H1 (cell line): ENCODE results near the gene PGD. TPM values are rescaled to one million over a fixed set of nuclear protein-coding genes. Genes with fewer than 3 reads are reported as not detected.

Source experiments
- CTCF ChIA-PET: fragments of 300-600 bp; sonication (Branson Sonifier 250); formaldehyde crosslinking; loops from one replicate; lab custom pipeline; 2021; ENCODE audit not compliant: partially characterized antibody; lab: Charles Lee
- POLR2A ChIA-PET: fragments of 300-600 bp; sonication (Branson Sonifier 250); formaldehyde crosslinking; loops from one replicate; lab custom pipeline; 2021; ENCODE audit warnings: inconsistent platforms; ENCODE audit not compliant: partially characterized antibody; lab: Charles Lee
- DNase-seq, 2 experiments: peaks; one replicate each; pipeline versions ENCODE4 v3.0.0 to v3.0.0-alpha.2; 2010 to 2022; ENCODE audit warnings: low spot score in 2 of 2, low read depth in 1 of 2, mixed read lengths in 1 of 2
- FAIRE-seq: peaks from 2 replicates; lab custom pipeline; 2011; peaks lifted over from hg19 to GRCh38; lab: Jason Lieb, UNC
- H2AFZ ChIP-seq: 2 replicates; pipeline ENCODE4 v1.8.1; 2012; ENCODE audit warnings: low read length, inconsistent platforms
- H2AK5ac ChIP-seq: 2 replicates; pipeline ENCODE4 v1.6.1; 2013; ENCODE audit warnings: low read depth, low read length
- H2BK120ac ChIP-seq: replicated peaks from 2 replicates; pipeline ENCODE3; 2013; ENCODE audit warnings: low read depth, low read length, inconsistent platforms
- H2BK12ac ChIP-seq: 2 replicates; pipeline ENCODE4 v1.6.1; 2013; ENCODE audit warnings: low read depth, low read length
- H2BK15ac ChIP-seq: 2 replicates; pipeline ENCODE4 v1.6.1; 2013; ENCODE audit warnings: low read length
- H2BK20ac ChIP-seq: 2 replicates; pipeline ENCODE4 v1.6.1; 2013; ENCODE audit warnings: low read length
- H2BK5ac ChIP-seq: 2 replicates; pipeline ENCODE4 v1.6.1; 2013; ENCODE audit warnings: low read depth, low read length
- H3K14ac ChIP-seq: 2 replicates; pipeline ENCODE4 v1.6.1; 2013; ENCODE audit warnings: inconsistent platforms; ENCODE audit not compliant: insufficient read length
- H3K18ac ChIP-seq: 2 replicates; pipeline ENCODE4 v1.6.1; 2013; ENCODE audit warnings: low read length; ENCODE audit errors: extremely low read depth
- H3K23ac ChIP-seq: 2 replicates; pipeline ENCODE4 v1.6.1; 2013; ENCODE audit warnings: inconsistent platforms; ENCODE audit not compliant: insufficient read length
- H3K23me2 ChIP-seq: 2 replicates; pipeline ENCODE4 v1.6.1; 2013; ENCODE audit warnings: low read depth, low read length
- H3K27ac ChIP-seq: 2 replicates; pipeline ENCODE4 v1.6.1; 2011; ENCODE audit warnings: low read depth, low read length, inconsistent platforms
- H3K27me3 ChIP-seq, 4 experiments: replicated peaks in 1 of 4; 1 replicate in 1 of 4; 2 replicates in 3 of 4; pipeline versions ENCODE4 v1.6.1 to v1.8.1; 2011 to 2013; ENCODE audit warnings: low read length in 3 of 4, mild to moderate bottlenecking in 3 of 4, inconsistent platforms in 2 of 4, mixed read lengths in 2 of 4, moderate library complexity in 1 of 4; ENCODE audit not compliant: control insufficient read depth in 3 of 4, insufficient read depth in 3 of 4; ENCODE audit errors: extremely low read depth in 1 of 4
- H3K36me3 ChIP-seq, 4 experiments: 2 replicates each; pipeline versions ENCODE4 v1.6.1 to v1.8.1; 2011 to 2013; ENCODE audit warnings: mild to moderate bottlenecking in 4 of 4, low read length in 3 of 4, moderate library complexity in 2 of 4, control low read depth in 1 of 4, inconsistent platforms in 1 of 4; ENCODE audit not compliant: insufficient read depth in 4 of 4, control insufficient read depth in 2 of 4
- H3K4ac ChIP-seq: replicated peaks from 2 replicates; pipeline ENCODE3; 2013; ENCODE audit warnings: low read length, low read depth, mixed read lengths, inconsistent platforms; ENCODE audit not compliant: insufficient read length
- H3K4me1 ChIP-seq, 4 experiments: replicated peaks in 1 of 4; 1 replicate in 1 of 4; 2 replicates in 3 of 4; pipeline versions ENCODE4 v1.6.1 to v1.8.1; 2011 to 2013; ENCODE audit warnings: low read length in 3 of 4, inconsistent platforms in 2 of 4, mixed read lengths in 1 of 4; ENCODE audit not compliant: insufficient read depth in 4 of 4, control insufficient read depth in 3 of 4
- H3K4me2 ChIP-seq, 2 experiments: 2 replicates each; pipeline versions ENCODE4 v1.6.1 to v1.8.1; 2011 to 2013; ENCODE audit warnings: low read depth in 2 of 2, low read length in 2 of 2, control low read depth in 1 of 2, inconsistent platforms in 1 of 2, mild to moderate bottlenecking in 1 of 2; ENCODE audit not compliant: insufficient read depth in 1 of 2
- H3K4me3 ChIP-seq, 4 experiments: fragments of 200-600, 300-600 bp in 1 of 4; sonication (generic), shearing (Covaris generic), sonication (Bioruptor Twin) in 1 of 4; 2 replicates each; pipeline versions ENCODE4 v1.5.1 to v1.8.1; 2011 to 2016; ENCODE audit warnings: low read length in 4 of 4, low read depth in 3 of 4, control low read depth in 2 of 4, inconsistent platforms in 2 of 4, mild to moderate bottlenecking in 2 of 4, mixed read lengths in 1 of 4, moderate library complexity in 1 of 4; ENCODE audit not compliant: insufficient read depth in 2 of 4; ENCODE audit errors: extremely low read depth in 1 of 4
- H3K56ac ChIP-seq: replicated peaks from 2 replicates; pipeline ENCODE3; 2013; ENCODE audit warnings: low read depth, mild to moderate bottlenecking, mixed read lengths, low read length, inconsistent platforms; ENCODE audit not compliant: insufficient read length
- H3K79me1 ChIP-seq: 2 replicates; pipeline ENCODE4 v1.6.1; 2013; ENCODE audit warnings: low read depth, low read length, control low read depth
- H3K79me2 ChIP-seq, 2 experiments: 2 replicates each; pipeline versions ENCODE4 v1.6.1 to v1.8.1; 2012 to 2013; ENCODE audit warnings: low read length in 2 of 2, mild to moderate bottlenecking in 2 of 2, inconsistent platforms in 1 of 2; ENCODE audit not compliant: insufficient read depth in 2 of 2, control insufficient read depth in 1 of 2
- H3K9ac ChIP-seq, 4 experiments: replicated peaks in 1 of 4; 1 replicate in 1 of 4; 2 replicates in 3 of 4; pipeline versions ENCODE4 v1.6.1 to v1.8.1; 2011 to 2013; ENCODE audit warnings: low read depth in 3 of 4, low read length in 3 of 4, control low read depth in 2 of 4, mild to moderate bottlenecking in 2 of 4, moderate library complexity in 2 of 4, inconsistent platforms in 1 of 4; ENCODE audit errors: extremely low read depth in 1 of 4
- H3K9me3 ChIP-seq, 2 experiments: 2 replicates each; pipeline versions ENCODE4 v1.6.1 to v1.8.1; 2012 to 2013; ENCODE audit warnings: mild to moderate bottlenecking in 2 of 2, moderate library complexity in 2 of 2, control low read depth in 1 of 2, inconsistent platforms in 1 of 2, low read depth in 1 of 2, low read length in 1 of 2, mixed read lengths in 1 of 2; ENCODE audit not compliant: insufficient read depth in 2 of 2
- H4K20me1 ChIP-seq, 2 experiments: replicated peaks in 1 of 2; 2 replicates each; pipeline versions ENCODE3 to v1.8.1; 2011 to 2013; ENCODE audit warnings: inconsistent platforms in 2 of 2, low read length in 2 of 2, mild to moderate bottlenecking in 1 of 2; ENCODE audit not compliant: insufficient read depth in 2 of 2, control insufficient read depth in 1 of 2
- H4K5ac ChIP-seq: 2 replicates; pipeline ENCODE4 v1.6.1; 2013; ENCODE audit warnings: low read length, low read depth, mixed read lengths, inconsistent platforms; ENCODE audit not compliant: insufficient read length
- H4K8ac ChIP-seq: 2 replicates; pipeline ENCODE4 v1.8.0; 2013; ENCODE audit warnings: mild to moderate bottlenecking, moderate library complexity, low read length, inconsistent platforms; ENCODE audit not compliant: insufficient read depth; ENCODE audit errors: extremely low read depth
- H4K91ac ChIP-seq: replicated peaks from 2 replicates; pipeline ENCODE3; 2013; ENCODE audit warnings: low read length, mixed read lengths, inconsistent platforms; ENCODE audit not compliant: insufficient read length
- BRCA1 ChIP-seq: IDR thresholded peaks from 2 replicates; pipeline ENCODE4 v1.6.1; 2012; ENCODE audit warnings: low read depth, low read length, improper control_type of control experiment
- POU5F1 ChIP-seq: IDR thresholded peaks from 2 replicates; pipeline ENCODE4 v1.6.1; 2011; ENCODE audit warnings: low read depth, mild to moderate bottlenecking, low read length, moderate library complexity
- RBBP5 ChIP-seq: IDR thresholded peaks from 2 replicates; pipeline ENCODE4 v1.7.1; 2012; ENCODE audit warnings: low read depth, mild to moderate bottlenecking, inconsistent platforms, low read length, moderate library complexity, borderline replicate concordance
- SAP30 ChIP-seq: fragments of 300-600 bp; sonication (generic); IDR thresholded peaks from 2 replicates; pipeline ENCODE4 v1.7.1; 2012; ENCODE audit warnings: low read length, moderate library complexity, mild to moderate bottlenecking, inconsistent platforms; ENCODE audit not compliant: insufficient read depth, insufficient replicate concordance
- WGBS, 2 experiments: shearing (Covaris generic) in 1 of 2; methylation state at CpG; one replicate each; pipeline versions ENCODE4 v1.1.6 to v1.1.7; 2013 to 2015; ENCODE audit warnings: low lambda C conversion rate in 2 of 2, mixed read lengths in 2 of 2, inconsistent platforms in 1 of 2, low coverage in 1 of 2, missing lambda C conversion rate in 1 of 2; ENCODE audit not compliant: insufficient replicate concordance in 2 of 2, insufficient coverage in 1 of 2, insufficient read length in 1 of 2; ENCODE audit errors: extremely low coverage in 1 of 2, missing lambda C conversion rate in 1 of 2; 5-methylcytosine and 5-hydroxymethylcytosine counted together
- polyA plus RNA-seq, 7 experiments: library from polyadenylated mRNA; depleted of rRNA in 3 of 7; stranded (reverse) in 5 of 7; unstranded in 2 of 7; fragments of >200 nt in 5 of 7; fragments of 200-250 nt in 2 of 7; gene quantifications; 1 replicate in 5 of 7; 2 replicates in 1 of 7; 4 replicates in 1 of 7; pipeline versions ENCODE4 v1.2.1 to v1.2.3, GENCODE V29; 2011 to 2013; ENCODE audit warnings: missing spikeins in 2 of 7, mixed read lengths in 2 of 7
- total RNA-seq: library from RNA; stranded (reverse); fragmentation: NEBNext Ultra II Directional; extraction: Animal tissue kit (Norgen Biotek cat#: 25700); gene quantifications from 2 replicates; pipeline ENCODE4 v1.2.1, GENCODE V29; 2021

The PGD gene
- total and polyA plus RNA-seq, 2 of the 8 experiments (the other 6 are each of a cell fraction or from before 2014, with no cell fraction given), result 191 to 331 TPM

DNA sequence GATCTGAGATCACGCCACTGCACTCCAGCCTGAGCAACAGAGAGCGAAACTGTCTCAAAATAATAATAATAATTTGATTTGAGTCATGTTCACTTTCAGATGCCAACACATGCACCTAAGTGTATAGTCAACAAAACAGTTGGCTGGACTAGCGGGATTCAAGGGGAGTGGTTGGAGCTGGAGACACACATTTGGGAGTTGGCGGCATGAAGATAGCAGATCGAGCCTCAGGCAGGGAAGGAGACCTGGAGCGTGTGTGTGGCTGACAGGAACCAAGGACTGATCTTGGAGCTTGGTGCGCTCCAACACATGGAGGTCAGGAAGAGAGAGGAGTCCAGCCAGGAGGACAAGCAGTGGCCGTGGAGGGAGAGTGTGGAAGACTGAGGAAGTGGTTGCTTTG lies 14.6 kb upstream of the PGD start:
- no peak overlapping the region for H3K4me3 ChIP-seq
- no peak overlapping the region for H4K5ac ChIP-seq
- no peak overlapping the region for H3K4me2 ChIP-seq
- H4K91ac ChIP-seq, result no peak overlapping the region
- H3K56ac ChIP-seq, result no peak overlapping the region
- no peak overlapping the region for H4K8ac ChIP-seq
- WGBS, 2 experiments, result 92% methylated on average over 8 of the region's 8 CpGs; no CpG with 5 or more reads in 1 of the 2 experiments
- H2BK5ac ChIP-seq, result no peak overlapping the region
- no peak overlapping the region for H3K14ac ChIP-seq
- no peak overlapping the region for H3K4ac ChIP-seq
- H3K23ac ChIP-seq, result no peak overlapping the region
- H2AK5ac ChIP-seq, result no peak overlapping the region
- no peak overlapping the region for H3K9ac ChIP-seq
- no peaks in the 10 kb centered on the region for H3K79me2 ChIP-seq
- no peak overlapping the region for H2BK120ac ChIP-seq
- peaks cover 0 to 5% (median 0%) of the 10 kb centered on the region in 4 experiments; a peak in 3 of 7 replicates for H3K4me1 ChIP-seq
- no peak overlapping the region for H2BK15ac ChIP-seq
- no peaks in the 10 kb centered on the region for H3K27me3 ChIP-seq
- H3K9me3 ChIP-seq, result no peaks in the 10 kb centered on the region
- H3K23me2 ChIP-seq, result no peaks in the 10 kb centered on the region
- FAIRE-seq (no peak), DNase-seq (no peak)
- ChIA-PET CTCF (interaction anchor here (1.5 to 4.7 kb wide), 2 partner anchors 7 to 46 kb away, joined by 3 to 26 read pairs; partner anchors contain the start of gene CENPS), POLR2A (interaction anchor here (1.4 to 8.2 kb wide), 3 partner anchors 10 to 38 kb away, joined by 3 to 72 read pairs (median 3); partner anchors contain the start of gene PGD)
- no peak overlapping the region for H2BK20ac ChIP-seq
- no peak overlapping the region for H2AFZ ChIP-seq
- H3K27ac ChIP-seq, result no peak overlapping the region
- no peaks in the 10 kb centered on the region for H4K20me1 ChIP-seq
- no peak overlapping the region for H2BK12ac ChIP-seq
- peaks cover 0 to 6% (median 2%) of the 10 kb centered on the region in 4 experiments; a peak in 3 of 8 replicates for H3K36me3 ChIP-seq
- H3K79me1 ChIP-seq, result no peaks in the 10 kb centered on the region; the same call in none of the 2 replicates
- no peak overlapping the region for H3K18ac ChIP-seq
- no peak for TF ChIP-seq POU5F1
- no peak for TF ChIP-seq SAP30
- TF ChIP-seq RBBP5, result no peak
- no peak for TF ChIP-seq BRCA1
